ENCODE results near the gene FANCL.
A peak's percentile ranks its signal among the peaks of the same experiment; 100 is the strongest.
"Not testable (repeated sequence)": the region's sequence is repeated elsewhere in the genome, so short reads cannot be mapped to it uniquely, and the experiment has no call there.

Gene FANCL

DNA sequence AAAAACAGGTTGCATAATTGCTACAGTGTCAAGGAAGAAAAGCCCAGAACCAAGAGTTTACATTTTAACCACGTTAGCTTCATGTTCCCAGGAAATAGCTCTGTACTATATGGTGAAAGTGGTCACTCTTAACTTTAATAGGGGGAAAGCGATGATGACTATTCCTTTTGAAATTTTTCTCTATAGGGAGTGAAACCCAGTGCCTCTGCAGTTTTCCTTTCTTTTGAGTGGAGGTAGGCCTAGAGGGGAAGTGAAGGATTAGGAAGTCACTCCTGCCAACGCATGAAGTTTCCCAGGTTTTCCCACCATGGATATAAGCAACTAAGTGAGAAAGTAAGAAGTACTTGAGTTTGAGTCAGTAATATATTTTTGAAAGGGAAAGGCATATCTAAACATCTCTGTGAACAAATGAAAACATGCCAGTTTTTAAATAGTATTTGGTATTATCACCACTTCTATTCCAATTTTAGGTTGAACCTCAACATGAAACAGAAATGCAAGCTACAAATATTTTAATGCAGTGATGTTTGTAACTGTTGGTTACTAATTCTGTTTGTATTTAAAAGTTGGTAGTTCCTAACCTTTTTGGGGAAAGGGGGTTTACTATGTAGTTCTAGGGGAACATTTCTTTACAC is 102.6 kb downstream of the FANCL start:
- DNase-seq, result no peak

DNA sequence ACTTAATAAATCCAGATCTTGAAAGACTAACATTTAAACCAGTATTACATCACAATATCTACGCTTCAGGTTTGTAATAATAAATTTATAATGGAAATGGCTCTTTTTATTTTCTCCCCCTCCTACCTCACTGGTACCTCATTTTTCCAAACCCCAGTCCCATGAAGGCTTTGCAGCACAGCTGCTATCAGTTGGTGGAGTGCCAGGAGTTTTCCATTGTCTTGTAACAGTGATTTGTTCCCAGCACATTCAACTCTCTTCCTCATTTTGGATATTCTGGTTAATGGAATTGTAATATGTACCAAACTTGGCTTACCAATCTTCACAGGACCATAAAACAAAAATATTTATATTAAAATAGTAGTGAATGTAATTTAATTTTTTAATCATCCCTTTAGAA is 103.3 kb downstream of the FANCL start:
- DNase-seq, result no peak

DNA sequence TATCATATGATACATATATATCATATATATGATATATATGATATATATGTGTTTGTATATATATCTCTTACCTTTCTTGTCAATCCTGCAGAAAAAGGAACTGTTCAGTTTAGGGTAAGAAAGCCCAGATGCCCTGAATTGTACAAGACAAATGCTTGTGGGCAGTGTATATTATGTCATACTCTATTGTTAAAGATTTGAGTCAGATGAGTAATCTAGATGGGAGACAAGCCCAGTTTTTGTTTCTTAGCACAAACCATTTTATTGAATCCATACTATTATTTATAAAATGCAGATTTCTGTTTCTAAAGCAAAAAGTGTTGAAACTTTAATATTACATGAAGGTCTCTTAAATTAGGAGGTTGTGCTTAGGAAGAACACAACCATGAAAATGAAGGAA is 103.9 kb downstream of the FANCL start:
- DNase-seq, result no peak

DNA sequence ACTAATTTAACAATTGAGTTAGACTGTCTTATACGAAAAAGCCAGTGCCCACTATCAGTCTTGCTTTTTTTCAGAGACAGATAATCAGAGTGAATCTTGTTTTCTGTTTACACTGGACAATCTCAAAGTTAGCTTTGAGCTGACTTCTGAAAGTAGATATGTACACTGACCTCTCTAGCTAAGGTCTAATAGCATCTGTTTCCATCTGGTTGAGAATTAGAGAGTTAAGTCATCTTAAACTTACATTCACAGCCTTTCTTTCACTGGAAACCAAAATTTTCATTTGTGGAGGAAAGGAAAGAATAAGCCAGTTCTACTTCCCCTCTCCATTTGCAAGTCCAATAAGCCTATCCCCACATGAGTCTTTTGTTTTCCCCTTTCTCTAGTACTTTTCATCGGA is 105.3 kb downstream of the FANCL start:
- DNase-seq, result no peak

DNA sequence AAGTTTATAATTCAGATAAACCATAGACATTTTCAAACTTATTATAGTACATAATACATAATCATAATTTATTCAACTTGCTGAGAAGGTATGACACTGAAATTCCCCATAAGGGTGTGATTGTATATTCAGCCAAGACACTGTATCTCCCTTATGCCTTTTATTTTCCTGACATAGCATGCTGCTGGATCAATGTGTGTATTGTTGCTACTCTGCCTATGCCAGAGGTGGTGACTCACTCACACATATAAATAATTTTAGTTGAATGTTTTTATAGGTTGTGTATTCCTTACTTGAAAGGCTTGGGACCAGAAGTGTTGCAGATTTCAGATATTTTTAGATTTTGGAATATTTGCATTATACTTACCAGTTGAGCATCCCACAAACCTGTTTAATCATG is 107.7 kb downstream of the FANCL start:
- DNase-seq, result no peak

DNA sequence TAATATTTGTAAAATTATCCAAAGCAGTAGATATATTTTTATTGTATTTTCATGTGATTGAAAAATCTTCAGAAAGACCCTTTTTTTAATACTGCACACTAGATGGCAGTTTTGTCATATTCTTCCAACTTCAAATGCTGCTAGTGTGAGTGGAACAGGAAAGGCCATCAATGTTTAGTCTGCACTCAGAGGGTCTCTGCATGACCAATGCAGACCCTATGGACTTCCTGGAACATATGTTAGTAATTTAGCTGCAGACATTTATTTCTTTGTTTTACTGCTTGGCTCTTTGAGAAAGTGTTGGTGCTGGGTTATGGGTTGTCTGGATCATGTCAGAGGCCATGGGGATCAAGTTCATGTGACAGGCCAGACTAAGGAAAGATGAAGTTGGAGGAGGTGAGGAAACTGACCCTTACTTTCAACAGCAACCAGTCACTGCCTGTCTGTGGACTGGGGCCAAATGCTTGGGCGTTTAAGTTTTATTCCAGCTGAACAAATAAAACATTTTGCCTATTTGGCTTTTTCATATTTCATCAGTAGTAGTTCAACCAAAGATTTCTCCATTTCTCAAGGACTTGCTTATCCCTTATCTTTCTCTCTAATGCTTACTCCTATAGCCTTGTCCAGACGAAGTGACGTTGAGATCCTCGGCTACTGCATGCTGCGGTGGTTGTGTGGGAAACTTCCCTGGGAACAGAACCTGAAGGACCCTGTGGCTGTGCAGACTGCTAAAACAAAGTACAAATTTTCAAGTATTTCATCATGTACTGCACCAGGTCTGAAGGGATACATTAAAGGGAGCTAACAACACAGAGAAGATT is 109.7 kb downstream of the FANCL start:
- peak; percentile 52 for DNase-seq

DNA sequence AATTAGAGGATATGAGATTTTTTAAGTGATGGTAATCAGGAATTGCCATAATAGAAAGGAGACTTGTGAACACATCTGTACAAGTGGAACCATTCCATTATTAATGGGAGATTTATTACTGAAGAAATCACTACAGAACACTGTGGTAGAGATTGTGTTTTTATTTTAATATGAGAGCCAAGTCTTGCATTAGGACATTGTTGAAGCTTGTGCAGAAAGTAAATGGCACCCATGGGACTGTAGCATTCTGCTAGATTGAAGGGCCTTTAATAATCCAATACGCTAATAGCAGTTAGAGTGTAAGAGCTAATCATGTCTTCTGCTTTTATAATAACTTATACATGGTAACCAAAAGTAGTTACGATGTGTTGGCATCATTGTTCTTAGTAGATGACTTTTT is 110.9 kb downstream of the FANCL start:
- no peak for DNase-seq

DNA sequence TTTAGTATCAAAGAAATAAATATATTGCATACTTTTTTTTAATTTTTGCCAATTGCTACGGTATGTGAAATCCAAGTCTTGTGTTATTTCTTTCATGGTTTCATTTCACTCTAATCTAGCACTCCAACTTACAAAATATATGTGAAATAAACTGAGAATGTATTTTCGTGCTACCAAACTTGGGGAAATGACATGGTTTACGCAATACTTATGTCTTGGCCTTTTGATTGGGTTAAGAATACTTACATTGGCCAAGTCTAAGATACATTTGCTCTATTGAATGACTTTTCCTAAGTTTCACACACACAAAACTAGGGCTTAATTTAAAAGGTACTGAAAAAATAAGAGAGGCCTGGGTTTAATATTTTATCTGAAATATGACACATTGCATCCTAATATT is 114.0 kb downstream of the FANCL start:
- no peak for DNase-seq

DNA sequence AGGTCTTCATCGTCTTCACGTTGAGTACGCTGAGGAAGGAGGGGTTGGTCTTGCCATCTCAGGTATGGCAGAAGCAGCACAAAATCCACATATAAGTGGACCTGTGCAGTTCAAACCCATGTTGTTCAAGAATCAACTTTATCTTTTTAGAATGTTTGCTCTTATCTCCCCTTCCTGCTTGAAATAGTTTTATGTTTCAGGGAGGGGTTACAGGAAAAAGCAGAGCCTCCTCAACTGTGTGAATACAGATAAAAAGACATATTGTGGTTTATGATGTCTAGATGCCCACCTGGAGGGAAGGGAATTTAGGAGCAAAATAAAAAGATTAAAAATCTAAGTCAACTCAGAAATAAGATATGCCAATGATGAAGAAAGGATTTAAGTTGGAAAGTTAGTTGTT is 118.6 kb downstream of the FANCL start:
- no peak for DNase-seq

DNA sequence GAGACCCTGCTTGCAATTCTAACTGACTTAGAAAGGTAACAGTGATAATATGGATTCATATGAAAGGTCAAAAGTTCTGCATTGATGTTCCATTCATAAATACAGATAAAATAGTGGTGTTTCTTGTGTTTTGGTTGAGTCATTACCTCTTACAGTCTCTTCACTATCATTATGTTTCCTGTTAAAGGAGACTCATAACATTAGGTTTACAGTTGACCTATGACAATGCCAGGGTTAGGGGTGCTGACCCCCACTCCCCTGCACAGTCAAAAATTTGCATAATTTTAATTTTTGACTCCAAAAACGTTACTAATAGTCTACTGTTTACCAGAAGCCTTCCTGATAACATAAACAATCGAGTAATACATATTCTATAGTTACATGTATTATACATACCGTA is 119.1 kb downstream of the FANCL start:
- DNase-seq, result no peak

DNA sequence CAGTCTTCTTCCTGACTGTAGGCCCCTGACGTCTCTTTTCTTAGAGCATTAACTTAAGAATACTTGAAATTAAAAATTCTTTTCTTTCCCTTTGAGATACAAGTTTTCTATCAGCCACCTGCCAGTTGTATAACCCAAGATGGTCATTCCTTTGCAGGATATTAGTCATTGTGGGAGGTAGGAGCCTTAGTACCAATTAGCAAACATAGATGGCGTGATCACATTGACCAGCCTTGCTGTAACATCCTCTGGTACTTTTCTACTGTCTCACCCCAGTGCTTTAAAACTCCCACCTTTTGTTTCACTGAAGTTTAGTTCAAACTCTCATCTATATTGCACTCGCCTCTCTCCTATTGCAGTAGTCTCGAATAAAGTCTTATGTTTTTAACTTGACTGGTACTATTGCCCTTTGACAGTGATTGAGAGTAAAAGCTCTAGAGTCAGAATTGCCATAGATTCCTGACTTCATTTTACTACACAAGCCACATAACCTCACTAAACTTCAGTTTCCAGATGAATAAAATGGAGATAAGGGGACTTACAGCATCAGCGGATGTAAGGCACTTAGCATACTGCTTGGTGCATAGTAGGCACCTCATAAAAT is 120.4 kb downstream of the FANCL start:
- DNase-seq, result no peak

DNA sequence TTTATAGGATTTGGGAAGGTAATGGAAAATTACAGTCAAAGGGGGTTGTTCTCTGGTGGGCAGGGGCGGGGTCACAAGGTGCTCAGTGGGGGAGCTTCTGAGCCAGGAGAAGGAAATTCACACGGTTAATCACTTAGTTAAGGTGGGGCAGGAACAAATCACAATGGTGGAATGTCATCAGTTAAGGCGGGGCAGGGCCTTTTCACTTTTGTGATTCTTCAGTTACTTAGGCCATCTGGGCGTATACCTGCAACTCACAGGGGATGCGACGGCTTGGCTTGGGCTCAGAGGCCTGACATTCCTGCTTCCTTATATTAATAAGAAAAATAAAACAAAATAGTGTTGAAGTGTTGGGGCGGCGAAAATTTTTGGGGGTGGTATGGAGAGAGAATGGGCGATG is 127.6 kb downstream of the FANCL start:
- not testable (repeated sequence) for DNase-seq

DNA sequence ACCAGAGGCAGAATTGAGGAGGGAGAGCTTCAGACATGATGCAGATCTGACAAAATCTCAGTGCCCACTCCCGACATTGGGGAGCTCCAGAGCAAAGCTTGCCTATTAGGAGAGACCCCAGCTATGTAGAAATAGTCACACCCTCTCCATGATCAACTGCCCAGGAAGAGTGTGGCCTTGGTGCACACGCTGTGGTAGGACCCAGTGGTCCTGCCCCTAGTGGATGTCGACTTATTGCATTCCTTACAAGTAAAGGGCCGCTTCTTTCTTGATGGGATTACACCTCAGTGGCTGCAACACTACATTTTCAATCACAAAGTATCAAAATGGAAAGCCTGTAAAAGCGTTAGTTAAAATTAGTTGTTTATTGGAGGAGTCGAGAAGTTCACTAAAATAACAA is 130.4 kb downstream of the FANCL start:
- peak; percentile 53 for DNase-seq

DNA sequence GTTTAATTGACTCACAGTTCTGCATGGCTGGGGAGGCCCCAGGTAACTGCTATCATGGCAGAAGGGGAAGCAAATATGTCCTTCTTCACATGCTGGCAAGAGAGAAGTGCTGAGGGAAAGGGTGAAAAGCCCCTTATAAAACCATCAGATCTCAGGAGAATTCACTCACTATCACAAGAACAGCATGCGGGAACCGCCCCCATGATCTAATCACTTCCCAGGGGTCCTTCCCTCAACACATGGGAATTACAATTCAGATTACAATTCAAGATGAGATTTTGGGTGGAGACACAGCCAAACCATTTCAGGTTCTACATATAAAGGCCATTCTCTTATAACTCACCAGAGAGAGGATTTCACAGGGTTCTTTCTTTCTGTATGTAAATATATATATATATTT is 131.6 kb downstream of the FANCL start:
- DNase-seq, result no peak

Data from islet precursor cell (in vitro differentiated cells).